HepG2 (cell line): Measurements from ENCODE around the gene DLX4. TPM values are rescaled to one million over a fixed set of nuclear protein-coding genes. Genes with fewer than 3 reads are reported as not detected.

ENCODE experiments used
- ARNT2 ChIP-seq: sonication (generic); formaldehyde crosslinking; IDR thresholded peaks from 2 replicates; pipeline ENCODE4 v1.8.0; 2022; ENCODE audit warnings: mild to moderate bottlenecking, low read depth, missing genetic modification reagents, moderate library complexity
- CAMTA2 ChIP-seq: sonication (generic); formaldehyde crosslinking; IDR thresholded peaks from 2 replicates; pipeline ENCODE4 v1.4.0; 2020; ENCODE audit warnings: mild to moderate bottlenecking, missing genetic modification reagents, borderline replicate concordance
- CREB1 ChIP-seq, 2 experiments: fragments of 450-650 bp in 1 of 2; IDR thresholded peaks; 2 replicates each; pipeline ENCODE4 v1.6.1; 2016 to 2017; ENCODE audit warnings: control low read depth in 1 of 2, mild to moderate bottlenecking in 1 of 2, missing compliant biosample characterization in 1 of 2, missing genetic modification characterization in 1 of 2
- GATAD1 ChIP-seq: IDR thresholded peaks from 2 replicates; pipeline ENCODE4 v1.6.1; 2016; ENCODE audit warnings: missing genetic modification reagents, missing compliant biosample characterization
- HNRNPUL1 ChIP-seq: fragments of 200-400 bp; formaldehyde crosslinking; IDR thresholded peaks from 2 replicates; pipeline ENCODE4 v1.6.1; 2017; ENCODE audit warnings: low read depth, mild to moderate bottlenecking, low read length, moderate library complexity
- HOXA5 ChIP-seq: sonication (generic); formaldehyde crosslinking; IDR thresholded peaks from 2 replicates; pipeline ENCODE4 v1.4.0; 2020; ENCODE audit warnings: missing genetic modification reagents
- KAT8 ChIP-seq: IDR thresholded peaks from 2 replicates; pipeline ENCODE4 v1.6.1; 2016; ENCODE audit warnings: missing genetic modification reagents, missing compliant biosample characterization
- LCORL ChIP-seq, 2 experiments: fragments of 450-650 bp in 1 of 2; sonication (generic) in 1 of 2; formaldehyde crosslinking in 1 of 2; IDR thresholded peaks; 2 replicates each; pipeline versions ENCODE4 v1.5.0 to v1.6.1; 2017 to 2020; ENCODE audit warnings: antibody characterized with exemption in 1 of 2, missing genetic modification reagents in 1 of 2
- MYPOP ChIP-seq: sonication (generic); formaldehyde crosslinking; IDR thresholded peaks from 2 replicates; pipeline ENCODE4 v1.8.1; 2023; ENCODE audit warnings: mild to moderate bottlenecking, moderate library complexity, missing genetic modification reagents
- SCMH1 ChIP-seq: sonication (generic); formaldehyde crosslinking; IDR thresholded peaks from 2 replicates; pipeline ENCODE4 v1.9.0; 2021; ENCODE audit warnings: missing genetic modification reagents, mild to moderate bottlenecking, borderline replicate concordance
- SMAD9 ChIP-seq: sonication (generic); formaldehyde crosslinking; IDR thresholded peaks from 2 replicates; pipeline ENCODE4 v1.5.1; 2020; ENCODE audit warnings: mild to moderate bottlenecking, missing genetic modification reagents
- SOX5 ChIP-seq: IDR thresholded peaks from 2 replicates; pipeline ENCODE4 v1.6.1; 2016; ENCODE audit warnings: borderline replicate concordance
- SP140L ChIP-seq: sonication (generic); formaldehyde crosslinking; IDR thresholded peaks from 2 replicates; pipeline ENCODE4 v1.4.0; 2020; ENCODE audit warnings: missing genetic modification reagents, borderline replicate concordance
- ZBTB38 ChIP-seq: sonication (generic); formaldehyde crosslinking; IDR thresholded peaks from 2 replicates; pipeline ENCODE4 v1.5.1; 2020; ENCODE audit warnings: mild to moderate bottlenecking, missing genetic modification reagents
- ZFP1 ChIP-seq: IDR thresholded peaks from 2 replicates; pipeline ENCODE4 v1.6.1; 2016
- ZNF276 ChIP-seq: sonication (generic); formaldehyde crosslinking; IDR thresholded peaks from 2 replicates; pipeline ENCODE4 v1.4.0; 2020; ENCODE audit warnings: mild to moderate bottlenecking, low read depth, missing genetic modification reagents
- ZNF557 ChIP-seq: sonication (generic); formaldehyde crosslinking; IDR thresholded peaks from 2 replicates; pipeline ENCODE4 v1.4.0; 2020; ENCODE audit warnings: missing genetic modification reagents
- ZNF558 ChIP-seq: sonication (generic); formaldehyde crosslinking; IDR thresholded peaks from 2 replicates; pipeline ENCODE4 v1.9.0; 2022; ENCODE audit warnings: mild to moderate bottlenecking, missing genetic modification reagents, borderline replicate concordance
- ZNF713 ChIP-seq: sonication (generic); formaldehyde crosslinking; IDR thresholded peaks from 2 replicates; pipeline ENCODE4 v1.4.0; 2020; ENCODE audit warnings: mild to moderate bottlenecking, missing genetic modification reagents
- ZNF792 ChIP-seq: IDR thresholded peaks from 2 replicates; pipeline ENCODE4 v1.6.1; 2016
- polyA plus RNA-seq, 8 experiments: library from polyadenylated mRNA; depleted of rRNA in 3 of 8; stranded (reverse) in 7 of 8; unstranded in 1 of 8; fragments of >200 nt; fragmentation: Illumina TruSeq in 4 of 8; extraction: Trizol in 4 of 8; gene quantifications; 2 replicates each; pipeline versions ENCODE4 v1.2.1 to v1.2.3, GENCODE V29; 2011 to 2016; ENCODE audit warnings: low read depth in 4 of 8, missing spikeins in 1 of 8, mixed read lengths in 1 of 8; ENCODE audit not compliant: insufficient read depth in 1 of 8
- total RNA-seq, 5 experiments: library from RNA; depleted of rRNA; stranded (reverse); fragments of >200 nt; fragmentation: Illumina TruSeq; extraction: Trizol; gene quantifications; 2 replicates each; pipeline ENCODE4 v1.2.3, GENCODE V29; 2016; ENCODE audit warnings: low read depth in 1 of 5
- TF ChIP-seq, protein P1 (sequence below): sonication (generic); formaldehyde crosslinking; IDR thresholded peaks from 2 replicates; pipeline ENCODE4 v1.4.0; 2020; ENCODE audit warnings: missing genetic modification reagents
- TF ChIP-seq, protein P2 (sequence below): sonication (generic); formaldehyde crosslinking; IDR thresholded peaks from 2 replicates; pipeline ENCODE4 v1.4.0; 2020; ENCODE audit warnings: mild to moderate bottlenecking, missing genetic modification reagents

DLX4 gene
- total and polyA plus RNA-seq, 2 of the 13 experiments (the other 11 are each of a cell fraction or from before 2014, with no cell fraction given) = 0.55 to 2.3 TPM

DNA sequence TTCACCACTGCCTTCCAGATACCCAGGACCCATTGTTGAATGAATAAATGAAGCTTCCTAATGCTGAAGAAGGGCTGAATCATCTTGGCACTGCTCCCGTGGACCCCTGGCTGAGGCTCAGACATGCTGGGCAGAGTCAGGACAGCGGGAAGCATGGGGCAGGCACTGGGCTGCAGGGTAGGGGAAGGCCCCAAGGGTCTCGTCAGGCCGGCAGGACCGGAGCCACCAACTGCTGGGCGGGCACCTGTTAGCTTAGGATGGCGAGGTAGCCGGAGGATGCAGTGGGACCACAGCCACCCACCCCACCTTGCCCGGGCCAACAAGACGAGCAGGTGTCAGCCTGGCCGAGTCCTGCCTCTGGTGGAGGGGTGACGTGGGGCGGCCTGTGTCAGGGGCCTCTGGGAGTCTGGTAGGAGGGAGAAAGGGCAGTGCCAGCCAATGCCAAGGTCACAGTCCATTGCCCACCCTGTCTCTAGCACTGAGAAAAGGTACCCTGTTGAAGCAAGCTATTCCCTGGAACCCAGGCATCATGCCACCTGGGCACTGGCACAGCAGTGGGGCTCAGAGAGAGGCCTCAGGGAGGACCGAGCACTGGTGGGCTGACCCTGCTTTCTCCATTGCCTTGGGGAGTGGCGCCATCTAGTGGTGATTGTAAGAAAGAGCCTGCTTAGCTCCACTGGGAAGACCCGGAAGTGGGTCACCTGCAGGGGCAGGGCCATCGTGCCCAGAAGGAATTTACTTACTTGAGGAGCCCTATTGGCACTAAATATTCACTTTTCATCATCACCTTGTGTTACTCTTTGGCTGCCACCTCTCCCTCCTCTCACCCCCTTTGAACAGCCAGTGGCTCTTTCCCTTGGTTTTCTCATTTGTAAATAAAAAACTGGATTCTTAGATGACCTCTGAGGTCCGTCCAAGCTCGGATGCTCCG is 29.0 kb downstream of the DLX4 start (continued):
- TF ChIP-seq MYPOP (no peak), ZBTB38 (CRISPR knock-in tag) (no peak), SMAD9 (CRISPR knock-in tag) (no peak), ZNF276 (no peak), HNRNPUL1 (no peak), GATAD1 (CRISPR knock-in tag) (peak; percentile 61), LCORL (IDR thresholded peaks at IDR 0.05) (no peak), LCORL (CRISPR knock-in tag; IDR thresholded peaks at IDR 0.05) (peak; percentile 54; the same call in 1 of the 2 replicates), SOX5 (CRISPR knock-in tag) (no peak), HOXA5 (CRISPR knock-in tag) (peak; percentile 60; the same call in 1 of the 2 replicates), ARNT2 (CRISPR knock-in tag) (no peak), ZNF558 (CRISPR knock-in tag) (no peak), ZNF713 (CRISPR knock-in tag) (no peak), CAMTA2 (CRISPR knock-in tag) (no peak), ZNF557 (no peak), KAT8 (CRISPR knock-in tag) (peak; percentile 79), ZFP1 (no peak), ZNF792 (CRISPR knock-in tag) (no peak), CREB1 (IDR thresholded peaks at IDR 0.05) (no peak), CREB1 (CRISPR knock-in tag; IDR thresholded peaks at IDR 0.05) (no peak), SP140L (CRISPR knock-in tag) (no peak), SCMH1 (CRISPR knock-in tag) (no peak)
- TF ChIP-seq, protein P1, sequence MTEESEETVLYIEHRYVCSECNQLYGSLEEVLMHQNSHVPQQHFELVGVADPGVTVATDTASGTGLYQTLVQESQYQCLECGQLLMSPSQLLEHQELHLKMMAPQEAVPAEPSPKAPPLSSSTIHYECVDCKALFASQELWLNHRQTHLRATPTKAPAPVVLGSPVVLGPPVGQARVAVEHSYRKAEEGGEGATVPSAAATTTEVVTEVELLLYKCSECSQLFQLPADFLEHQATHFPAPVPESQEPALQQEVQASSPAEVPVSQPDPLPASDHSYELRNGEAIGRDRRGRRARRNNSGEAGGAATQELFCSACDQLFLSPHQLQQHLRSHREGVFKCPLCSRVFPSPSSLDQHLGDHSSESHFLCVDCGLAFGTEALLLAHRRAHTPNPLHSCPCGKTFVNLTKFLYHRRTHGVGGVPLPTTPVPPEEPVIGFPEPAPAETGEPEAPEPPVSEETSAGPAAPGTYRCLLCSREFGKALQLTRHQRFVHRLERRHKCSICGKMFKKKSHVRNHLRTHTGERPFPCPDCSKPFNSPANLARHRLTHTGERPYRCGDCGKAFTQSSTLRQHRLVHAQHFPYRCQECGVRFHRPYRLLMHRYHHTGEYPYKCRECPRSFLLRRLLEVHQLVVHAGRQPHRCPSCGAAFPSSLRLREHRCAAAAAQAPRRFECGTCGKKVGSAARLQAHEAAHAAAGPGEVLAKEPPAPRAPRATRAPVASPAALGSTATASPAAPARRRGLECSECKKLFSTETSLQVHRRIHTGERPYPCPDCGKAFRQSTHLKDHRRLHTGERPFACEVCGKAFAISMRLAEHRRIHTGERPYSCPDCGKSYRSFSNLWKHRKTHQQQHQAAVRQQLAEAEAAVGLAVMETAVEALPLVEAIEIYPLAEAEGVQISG (CRISPR knock-in tag) = peak; percentile 38; the same call in 1 of the 2 replicates
- TF ChIP-seq, protein P2, sequence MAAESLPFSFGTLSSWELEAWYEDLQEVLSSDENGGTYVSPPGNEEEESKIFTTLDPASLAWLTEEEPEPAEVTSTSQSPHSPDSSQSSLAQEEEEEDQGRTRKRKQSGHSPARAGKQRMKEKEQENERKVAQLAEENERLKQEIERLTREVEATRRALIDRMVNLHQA (CRISPR knock-in tag) = no peak
